T1000 (cell line): ENCODE data around the gene BHMT.
"Not testable (repeated sequence)": the region's sequence is repeated elsewhere in the genome, so short reads cannot be mapped to it uniquely, and the experiment has no call there.

Experiments
- DNase-seq: peaks from one replicate; lab custom pipeline; 2025; ENCODE audit warnings: mixed read lengths; lab: John Stamatoyannopoulos, UW

BHMT gene

DNA sequence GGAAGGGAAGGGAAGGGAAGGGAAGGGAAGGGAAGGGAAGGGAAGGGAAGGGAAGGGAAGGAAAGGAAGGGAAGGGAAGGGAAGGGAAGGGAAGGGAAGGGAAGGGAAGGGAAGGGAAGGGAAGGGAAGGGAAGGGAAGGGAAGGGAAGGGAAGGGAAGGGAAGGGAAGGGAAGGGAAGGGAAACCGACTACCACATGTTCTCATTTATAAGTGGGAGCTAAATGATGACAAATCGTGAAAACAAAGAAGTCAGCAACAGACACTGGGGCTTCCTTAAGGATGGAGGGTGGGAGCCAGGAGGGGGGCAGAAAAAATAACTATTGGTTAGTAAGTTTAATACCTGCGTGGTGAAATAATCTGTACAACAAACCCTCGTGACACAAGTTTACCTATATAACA is 68.8 kb downstream of the BHMT start:
- DNase-seq, result not testable (repeated sequence)

DNA sequence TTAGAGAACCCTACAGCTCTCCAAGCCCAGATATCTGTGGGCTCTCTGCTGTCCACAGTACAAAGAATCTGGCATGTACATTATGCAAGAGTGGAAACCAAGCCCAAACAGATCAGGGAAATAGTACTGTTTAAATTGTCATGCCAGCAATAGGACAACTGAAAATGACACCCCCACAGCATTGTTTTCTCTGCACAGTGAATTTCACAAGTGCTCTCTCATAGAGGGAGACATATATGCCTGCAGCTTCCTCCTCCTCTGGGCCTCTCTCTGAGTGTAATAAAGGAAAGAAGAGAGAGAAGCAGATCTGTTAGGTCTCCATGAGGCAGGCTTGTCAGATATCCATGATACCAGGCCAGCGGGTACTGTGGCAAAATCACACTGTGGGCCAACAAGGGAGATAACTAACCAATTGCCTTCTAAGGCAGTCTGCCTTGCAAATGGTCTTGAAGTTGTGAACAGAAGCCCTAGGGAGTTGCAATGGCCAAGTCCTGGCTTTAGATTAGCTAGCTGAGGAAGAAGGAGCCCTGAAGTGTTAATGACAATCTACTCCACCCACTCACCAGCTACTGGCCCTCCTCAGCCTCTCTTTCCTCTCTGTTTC is 69.9 kb downstream of the BHMT start:
- DNase-seq, result no peak
